Smooth muscle cell (in vitro differentiated cells): Measurements from ENCODE around the gene TNRC18. TPM values are rescaled to one million over a fixed set of nuclear protein-coding genes. Genes with fewer than 3 reads are reported as not detected.
A peak's percentile ranks its signal among the peaks of the same experiment; 100 is the strongest.

Source experiments
- DNase-seq: peaks from one replicate; lab custom pipeline; 2025; ENCODE audit not compliant: unreplicated experiment; lab: John Stamatoyannopoulos, UW
- H2AFZ ChIP-seq: fragments of 200-600 bp; sonication (generic); 2 replicates; pipeline ENCODE4 v1.6.0; 2016; ENCODE audit warnings: antibody characterized with exemption, low read depth, mild to moderate bottlenecking
- H3F3A ChIP-seq: fragments of 200-600 bp; sonication (generic); 2 replicates; pipeline ENCODE4 v1.6.0; 2017; ENCODE audit warnings: antibody characterized with exemption, low read depth
- H3K27ac ChIP-seq: fragments of 200-600 bp; sonication (generic); 2 replicates; pipeline ENCODE4 v1.5.1; 2016; ENCODE audit warnings: low read depth, mild to moderate bottlenecking
- H3K27me3 ChIP-seq: fragments of 200-600 bp; sonication (generic); 2 replicates; pipeline ENCODE4 v1.6.1; 2016; ENCODE audit warnings: low read depth, mild to moderate bottlenecking
- H3K36me3 ChIP-seq: fragments of 200-600 bp; sonication (generic); 2 replicates; pipeline ENCODE4 v1.5.1; 2016; ENCODE audit warnings: low read depth
- H3K4me1 ChIP-seq: fragments of 200-600 bp; sonication (generic); 2 replicates; pipeline ENCODE4 v1.5.1; 2016; ENCODE audit warnings: low read depth
- H3K4me2 ChIP-seq: fragments of 200-600 bp; sonication (generic); 2 replicates; pipeline ENCODE4 v1.6.0; 2016; ENCODE audit warnings: mild to moderate bottlenecking
- H3K4me3 ChIP-seq: fragments of 200-600 bp; sonication (generic); 2 replicates; pipeline ENCODE4 v1.5.1; 2016; ENCODE audit warnings: mild to moderate bottlenecking
- H3K79me2 ChIP-seq: fragments of 200-600 bp; sonication (generic); 2 replicates; pipeline ENCODE4 v1.6.0; 2016; ENCODE audit warnings: low read depth, mild to moderate bottlenecking
- H3K9ac ChIP-seq: fragments of 200-600 bp; sonication (generic); 2 replicates; pipeline ENCODE4 v1.6.0; 2016; ENCODE audit warnings: low read depth
- H3K9me3 ChIP-seq: fragments of 200-600 bp; sonication (generic); replicated peaks from 2 replicates; pipeline ENCODE4 v1.5.1; 2016; ENCODE audit warnings: low read depth
- H4K20me1 ChIP-seq: fragments of 200-600 bp; sonication (generic); 2 replicates; pipeline ENCODE4 v1.6.0; 2016; ENCODE audit warnings: low read depth
- WGBS: methylation state at CpG from one replicate; pipeline ENCODE4 v1.1.7; 2016; ENCODE audit warnings: low lambda C conversion rate; 5-methylcytosine and 5-hydroxymethylcytosine counted together
- polyA plus RNA-seq: library from polyadenylated mRNA; unstranded; fragments of >200 nt; fragmentation: Nextera tagmentation; extraction: Ambion mirVana; gene quantifications from 2 replicates; pipeline ENCODE4 v1.2.1, GENCODE V29; 2016
- total RNA-seq: library from RNA; depleted of rRNA; stranded (reverse); fragments of >200 nt; gene quantifications from 2 replicates; pipeline ENCODE4 v1.2.3, GENCODE V29; 2014
- TF ChIP-seq, protein P1 (sequence below): fragments of 200-600 bp; sonication (generic); IDR thresholded peaks from 2 replicates; pipeline ENCODE4 v1.5.1; 2017; ENCODE audit warnings: borderline replicate concordance, mild to moderate bottlenecking, antibody characterized with exemption; ENCODE audit not compliant: insufficient read depth, poor library complexity, severe bottlenecking

The TNRC18 gene
- total and polyA plus RNA-seq, 2 experiments from 2014 or later: 6.4 to 40.3 TPM

DNA sequence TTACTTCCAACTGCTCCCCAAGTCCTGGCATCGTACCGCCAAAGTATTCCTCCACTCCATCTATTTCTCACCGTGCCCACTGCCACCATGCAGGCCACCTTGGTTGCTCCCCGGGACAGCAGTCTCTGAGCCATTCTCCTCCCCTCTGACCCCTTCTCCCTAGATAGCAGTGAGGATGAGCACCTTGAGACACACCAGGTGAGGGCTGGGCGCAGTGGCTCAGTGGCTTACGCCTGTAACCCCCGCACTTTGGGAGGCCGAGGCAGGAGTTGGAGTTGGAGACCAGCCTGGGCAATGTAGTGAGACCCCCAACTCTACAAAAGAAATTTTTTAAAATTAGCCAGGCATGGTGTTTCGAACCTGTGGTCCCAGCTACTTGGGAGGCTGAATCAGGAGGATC, 136.7 kb downstream of the TNRC18 start:
- Histone ChIP-seq H3K36me3 (no peaks in the 10 kb centered on the region), H3K27me3 (no peaks in the 10 kb centered on the region), H2AFZ (no peak overlapping the region), H3K4me1 (no peaks in the 10 kb centered on the region), H3K27ac (no peak overlapping the region), H3K9me3 (no peaks in the 10 kb centered on the region), H3K4me2 (no peak overlapping the region), H4K20me1 (no peaks in the 10 kb centered on the region), H3K9ac (no peak overlapping the region), H3F3A (no peaks in the 10 kb centered on the region), H3K4me3 (no peak overlapping the region), H3K79me2 (no peaks in the 10 kb centered on the region)
- 88% methylated on average over 9 of the region's 9 CpGs for WGBS
- TF ChIP-seq, protein P1, sequence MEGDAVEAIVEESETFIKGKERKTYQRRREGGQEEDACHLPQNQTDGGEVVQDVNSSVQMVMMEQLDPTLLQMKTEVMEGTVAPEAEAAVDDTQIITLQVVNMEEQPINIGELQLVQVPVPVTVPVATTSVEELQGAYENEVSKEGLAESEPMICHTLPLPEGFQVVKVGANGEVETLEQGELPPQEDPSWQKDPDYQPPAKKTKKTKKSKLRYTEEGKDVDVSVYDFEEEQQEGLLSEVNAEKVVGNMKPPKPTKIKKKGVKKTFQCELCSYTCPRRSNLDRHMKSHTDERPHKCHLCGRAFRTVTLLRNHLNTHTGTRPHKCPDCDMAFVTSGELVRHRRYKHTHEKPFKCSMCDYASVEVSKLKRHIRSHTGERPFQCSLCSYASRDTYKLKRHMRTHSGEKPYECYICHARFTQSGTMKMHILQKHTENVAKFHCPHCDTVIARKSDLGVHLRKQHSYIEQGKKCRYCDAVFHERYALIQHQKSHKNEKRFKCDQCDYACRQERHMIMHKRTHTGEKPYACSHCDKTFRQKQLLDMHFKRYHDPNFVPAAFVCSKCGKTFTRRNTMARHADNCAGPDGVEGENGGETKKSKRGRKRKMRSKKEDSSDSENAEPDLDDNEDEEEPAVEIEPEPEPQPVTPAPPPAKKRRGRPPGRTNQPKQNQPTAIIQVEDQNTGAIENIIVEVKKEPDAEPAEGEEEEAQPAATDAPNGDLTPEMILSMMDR: no peak
- DNase-seq: no peak

DNA sequence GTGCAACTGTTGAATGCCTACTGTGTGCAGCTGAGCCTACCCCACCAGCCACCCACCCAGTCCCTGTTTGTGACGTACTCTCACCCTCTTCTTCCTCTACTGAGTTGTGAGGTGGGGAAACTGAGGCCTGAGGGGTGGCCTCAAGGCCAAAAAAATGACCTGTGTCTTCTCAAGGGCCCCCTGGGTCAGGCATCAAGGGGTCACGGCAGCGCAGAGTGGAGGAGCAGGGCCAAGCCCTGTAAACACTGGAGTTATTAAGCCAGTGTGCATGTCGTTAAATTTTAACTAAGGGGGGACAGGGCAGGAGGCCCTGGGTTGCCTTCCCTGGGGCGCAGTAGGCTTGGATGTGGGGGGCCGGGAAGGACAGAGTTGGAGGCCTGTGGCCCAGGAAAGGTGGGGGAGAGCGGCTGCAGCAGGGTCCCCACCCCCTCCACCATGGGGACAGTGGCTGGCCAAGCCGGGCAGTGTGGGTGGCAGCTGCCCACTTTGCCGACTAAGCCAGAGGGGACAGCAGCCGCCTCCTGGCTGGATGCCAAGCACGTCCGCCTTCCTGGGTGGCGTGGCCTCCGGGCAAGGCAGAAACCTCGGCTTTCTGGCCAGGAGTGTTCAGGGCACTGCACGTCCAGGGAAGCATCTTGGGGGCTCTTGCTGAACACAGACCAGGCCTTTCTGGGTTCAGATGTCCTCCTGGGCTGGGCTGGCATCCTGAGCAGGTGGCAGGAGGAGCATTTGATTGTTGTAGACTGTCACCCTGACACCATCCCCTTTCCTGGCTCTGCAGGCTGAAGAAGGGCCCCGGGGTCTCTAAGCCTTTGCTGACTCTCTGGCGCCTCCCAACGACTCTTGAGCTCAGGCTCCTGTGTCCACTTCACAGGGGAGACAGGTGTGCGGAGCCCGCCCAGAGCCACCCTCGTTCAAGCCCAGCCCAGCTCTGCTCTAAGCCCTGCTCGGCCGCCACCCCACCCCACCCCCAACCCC, 139.0 kb downstream of the TNRC18 start:
- Histone ChIP-seq H3K4me2 (no peak overlapping the region), H3K4me1 (no peaks in the 10 kb centered on the region), H4K20me1 (no peaks in the 10 kb centered on the region), H3K4me3 (no peak overlapping the region), H3K79me2 (no peaks in the 10 kb centered on the region), H3K27ac (no peak overlapping the region), H3K9me3 (no peaks in the 10 kb centered on the region), H3K27me3 (no peaks in the 10 kb centered on the region), H3K36me3 (no peaks in the 10 kb centered on the region), H2AFZ (no peak overlapping the region), H3K9ac (no peak overlapping the region), H3F3A (no peaks in the 10 kb centered on the region)
- TF ChIP-seq, protein P1: peak; percentile 7
- WGBS: 45% methylated on average over 20 of the region's 24 CpGs
- no peak for DNase-seq

DNA sequence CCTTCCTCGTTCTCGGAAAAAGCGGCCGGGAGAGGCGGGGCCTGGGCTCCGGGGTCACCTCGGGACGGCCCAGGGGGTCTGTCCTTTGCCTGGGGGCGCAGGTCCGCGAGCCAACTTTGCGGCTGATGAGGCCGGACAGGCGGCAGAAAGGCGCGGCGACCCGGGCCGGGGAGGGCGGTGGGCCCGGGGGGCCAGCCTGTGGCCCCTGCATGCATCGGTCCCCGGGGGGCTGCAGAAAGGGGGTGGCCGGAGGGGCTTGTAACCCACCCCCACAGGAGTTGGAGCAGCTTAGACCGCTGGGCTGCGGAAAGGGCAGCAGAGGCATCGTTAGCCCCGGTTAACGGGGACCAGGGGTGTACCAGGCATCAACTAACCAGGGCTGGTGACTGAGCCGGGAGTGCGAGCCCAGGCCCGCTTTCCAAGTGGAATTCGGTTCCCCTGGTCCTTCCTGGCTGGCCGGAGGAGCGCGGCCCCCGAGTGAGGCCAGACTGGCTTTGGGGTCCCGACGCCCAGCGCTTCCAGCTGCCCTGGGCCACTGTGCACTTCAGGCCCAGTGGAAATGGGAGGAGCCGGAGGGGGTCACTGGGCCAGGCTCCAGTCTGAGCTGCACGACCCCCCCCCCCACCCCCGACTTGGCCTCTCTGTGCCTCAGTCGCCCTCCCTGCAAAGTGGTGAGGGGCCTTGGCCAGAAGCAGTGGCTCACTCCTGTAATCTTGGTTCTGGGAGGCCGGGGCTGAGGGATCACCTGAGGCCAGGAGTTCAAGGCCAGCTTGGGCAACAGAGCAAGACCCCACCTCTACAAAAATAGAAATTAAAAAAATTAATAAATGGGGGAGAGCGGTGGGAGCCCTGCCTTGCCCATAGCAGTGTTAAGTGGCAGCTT, 140.0 kb downstream of the TNRC18 start:
- Histone ChIP-seq H3K27me3 (no peaks in the 10 kb centered on the region), H3K4me3 (peak overlapping the region; percentile 51), H3K4me2 (peak overlapping the region; percentile 84), H3K9ac (peak overlapping the region; percentile 28), H3K4me1 (no peaks in the 10 kb centered on the region), H4K20me1 (no peaks in the 10 kb centered on the region), H2AFZ (no peak overlapping the region), H3K36me3 (no peaks in the 10 kb centered on the region), H3K27ac (no peak overlapping the region), H3K79me2 (no peaks in the 10 kb centered on the region), H3F3A (no peaks in the 10 kb centered on the region), H3K9me3 (no peaks in the 10 kb centered on the region)
- 20% methylated on average over 32 of the region's 46 CpGs for WGBS
- TF ChIP-seq, protein P1: no peak
- no peak for DNase-seq
